Dedifferentiated amniotic fluid mesenchymal stem cell (primary cell): ENCODE data around the gene FLT1.

Experiments
- DNase-seq: peaks from one replicate; pipeline ENCODE4 v3.0.0-alpha.2; 2016; ENCODE audit errors: extremely low spot score

Gene FLT1

GRCh38 chr13:28458051-28458450 is 36.9 kb downstream of the FLT1 start:
- DNase-seq = no peak

- no peak for DNase-seq
Measured at GRCh38 chr13:28457521-28457920, 37.4 kb downstream of the FLT1 start.

GRCh38 chr13:28455580-28456194 is 39.2 kb downstream of the FLT1 start:
- no peak for DNase-seq

- no peak for DNase-seq
Measured at GRCh38 chr13:28452755-28453154, 42.2 kb downstream of the FLT1 start.

- DNase-seq = no peak
Measured at GRCh38 chr13:28451482-28452217, 43.3 kb downstream of the FLT1 start.

GRCh38 chr13:28449826-28450773 is 44.8 kb downstream of the FLT1 start:
- no peak for DNase-seq

GRCh38 chr13:28448651-28449358 is 46.1 kb downstream of the FLT1 start:
- no peak for DNase-seq

GRCh38 chr13:28447989-28448388 is 46.9 kb downstream of the FLT1 start:
- DNase-seq = no peak

GRCh38 chr13:28447206-28447605 is 47.7 kb downstream of the FLT1 start:
- DNase-seq = no peak

GRCh38 chr13:28442839-28443238 is 52.1 kb downstream of the FLT1 start:
- no peak for DNase-seq

- no peak for DNase-seq
Measured at GRCh38 chr13:28441529-28441928, 53.4 kb downstream of the FLT1 start.

- no peak for DNase-seq
Measured at GRCh38 chr13:28440774-28441504, 54.0 kb downstream of the FLT1 start.

- DNase-seq = no peak
Measured at GRCh38 chr13:28438598-28439334, 56.2 kb downstream of the FLT1 start.

GRCh38 chr13:28438067-28438466 is 56.9 kb downstream of the FLT1 start:
- no peak for DNase-seq

- DNase-seq = no peak
Measured at GRCh38 chr13:28435917-28436316, 59.0 kb downstream of the FLT1 start.

- DNase-seq = no peak
Measured at GRCh38 chr13:28434926-28435325, 60.0 kb downstream of the FLT1 start.

- no peak for DNase-seq
Measured at GRCh38 chr13:28432816-28433560, 61.9 kb downstream of the FLT1 start.

- no peak for DNase-seq
Measured at GRCh38 chr13:28429685-28430290, 65.1 kb downstream of the FLT1 start.

- DNase-seq = no peak
Measured at GRCh38 chr13:28429096-28429495, 65.8 kb downstream of the FLT1 start.
